LHCN-M2 (cell line): Measurements from ENCODE around the gene B3GAT3. TPM values are rescaled to one million over a fixed set of nuclear protein-coding genes. Genes with fewer than 3 reads are reported as not detected.
"Not testable (repeated sequence)": the region's sequence is repeated elsewhere in the genome, so short reads cannot be mapped to it uniquely, and the experiment has no call there.

ENCODE experiments used
- DNase-seq: peaks from one replicate; pipeline ENCODE4 v3.0.0-alpha.2; 2012; ENCODE audit warnings: low read depth
- total RNA-seq: library from RNA; depleted of rRNA; stranded (reverse); fragments of >200 nt; gene quantifications from 2 replicates; pipeline ENCODE4 v1.2.3, GENCODE V29; 2014

The B3GAT3 gene
- total RNA-seq, 1 experiment from 2014 or later = 74.1 TPM

GRCh38 chr11:62604460-62605120, 17.2 kb downstream of the B3GAT3 start:
- DNase-seq = no peak

GRCh38 chr11:62603776-62604299, 17.9 kb downstream of the B3GAT3 start:
- no peak for DNase-seq

- no peak for DNase-seq
Measured at GRCh38 chr11:62603072-62603408, 18.7 kb downstream of the B3GAT3 start.

DNA sequence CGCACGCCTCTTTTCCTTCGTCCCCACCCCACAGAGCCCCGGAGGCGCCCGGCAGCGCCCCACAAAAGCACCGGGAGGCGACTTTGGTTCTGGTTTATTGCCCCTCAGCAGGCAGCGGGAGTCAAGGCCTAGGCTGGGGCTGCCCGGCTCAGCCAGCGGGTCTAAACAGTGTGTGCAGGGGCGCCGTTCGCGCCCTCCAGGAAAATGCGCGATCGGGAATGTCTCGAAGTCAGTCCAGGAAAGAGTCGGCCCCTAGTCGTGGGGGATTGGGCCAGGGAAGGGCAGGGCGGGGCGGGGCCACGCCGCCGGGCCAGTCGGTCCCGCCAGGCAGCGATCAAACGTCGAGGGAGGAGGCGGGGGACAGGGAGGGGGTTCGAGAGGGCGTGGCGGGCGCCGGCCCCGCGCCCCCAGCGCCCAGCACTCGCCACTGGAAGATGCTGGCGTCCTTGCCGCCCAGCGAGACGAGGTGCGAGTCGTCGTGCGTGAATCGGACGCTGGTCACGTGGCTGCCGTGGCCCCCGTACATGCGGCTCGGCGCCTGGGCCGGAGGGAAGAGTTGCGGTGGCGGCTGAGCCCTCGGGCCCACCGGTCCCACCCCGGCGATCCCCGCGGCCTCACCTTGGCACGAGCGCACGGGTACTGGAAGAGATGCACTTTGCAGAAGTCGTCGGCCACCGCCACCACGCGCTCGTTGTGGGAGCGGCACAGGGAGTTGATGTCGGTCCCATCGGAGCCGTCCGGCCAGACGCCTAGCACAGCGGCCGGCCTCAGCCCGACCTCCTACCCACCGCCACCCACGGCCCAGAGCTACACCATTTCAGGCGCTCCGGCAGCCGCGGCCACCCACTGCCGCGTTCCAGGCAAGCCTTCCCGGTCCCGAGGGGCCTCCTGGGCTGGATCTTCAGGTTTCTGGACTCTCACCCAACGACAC, 19.4 kb downstream of the B3GAT3 start:
- DNase-seq = no peak

DNA sequence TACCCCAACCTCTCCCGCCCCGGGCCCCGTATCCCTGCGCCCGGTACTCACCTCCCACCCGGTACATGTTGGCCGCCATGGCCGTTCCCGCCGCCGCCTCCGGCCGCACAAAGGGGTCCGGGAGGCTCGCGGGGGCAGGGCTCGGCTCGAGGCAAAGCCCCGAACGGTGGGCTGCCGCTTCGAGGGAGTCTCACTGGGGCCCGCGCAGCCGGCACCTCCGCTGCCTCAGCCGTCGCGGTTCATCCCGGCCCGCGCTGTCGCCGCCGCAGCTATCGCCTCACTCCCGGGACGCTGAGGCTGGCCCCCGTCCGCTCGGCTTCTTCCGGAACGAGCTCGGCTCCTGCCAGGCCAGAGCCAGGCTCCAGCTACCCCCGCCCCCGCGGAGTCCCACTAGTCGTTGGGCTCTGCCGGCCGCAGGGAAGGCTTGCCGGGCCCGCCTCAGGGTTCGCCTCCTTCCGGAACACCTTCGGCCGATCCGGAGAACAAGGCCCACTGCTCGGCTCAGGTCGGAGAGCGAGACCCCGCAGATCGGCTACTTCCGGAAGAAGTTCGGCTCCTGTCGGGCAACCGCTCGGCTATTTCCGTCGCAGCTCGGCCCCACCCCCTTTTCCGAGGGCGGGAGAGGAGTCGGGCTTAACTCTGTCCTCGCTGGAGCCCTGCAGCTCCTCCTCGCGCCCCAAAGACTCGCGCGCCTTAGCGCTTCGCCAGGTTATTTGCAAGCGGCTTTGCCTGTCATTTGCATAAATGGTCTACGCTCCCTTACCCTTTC, 20.2 kb downstream of the B3GAT3 start, which contains the start of gene MTA2:
TSS of gene MTA2 (minus strand) at position 494 of the 769 bp plus-strand sequence. CDS start at position 79, 415 bp downstream.
- peak; percentile 96 for DNase-seq

- no peak for DNase-seq
Measured at GRCh38 chr11:62601122-62601371, 20.7 kb downstream of the B3GAT3 start.

- no peak for DNase-seq
Measured at GRCh38 chr11:62600367-62601121, 21.2 kb downstream of the B3GAT3 start.

GRCh38 chr11:62599901-62600300, 21.9 kb downstream of the B3GAT3 start:
- no peak for DNase-seq

GRCh38 chr11:62599069-62599696, 22.6 kb downstream of the B3GAT3 start:
- peak; percentile 99 for DNase-seq

DNA sequence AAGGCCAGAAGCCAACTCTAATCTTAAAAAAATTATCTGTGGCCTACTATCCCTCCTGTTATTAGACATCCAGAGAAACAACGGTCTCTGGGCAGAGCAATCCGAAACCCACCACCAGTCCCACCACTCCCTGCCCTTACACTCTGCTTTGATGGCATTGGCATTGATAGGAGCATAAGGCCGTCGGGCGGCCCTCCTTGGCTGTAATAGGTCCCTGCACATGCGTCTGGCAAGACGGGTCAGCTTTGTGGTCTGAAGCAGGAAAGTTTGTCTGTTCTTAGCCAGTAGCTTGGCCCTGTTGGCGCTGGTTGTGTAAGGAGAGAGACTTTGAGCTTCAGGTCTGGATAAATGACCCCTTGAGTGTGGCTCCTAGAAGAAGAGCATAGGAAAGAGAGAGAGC, 26.7 kb downstream of the B3GAT3 start:
- DNase-seq = no peak

DNA sequence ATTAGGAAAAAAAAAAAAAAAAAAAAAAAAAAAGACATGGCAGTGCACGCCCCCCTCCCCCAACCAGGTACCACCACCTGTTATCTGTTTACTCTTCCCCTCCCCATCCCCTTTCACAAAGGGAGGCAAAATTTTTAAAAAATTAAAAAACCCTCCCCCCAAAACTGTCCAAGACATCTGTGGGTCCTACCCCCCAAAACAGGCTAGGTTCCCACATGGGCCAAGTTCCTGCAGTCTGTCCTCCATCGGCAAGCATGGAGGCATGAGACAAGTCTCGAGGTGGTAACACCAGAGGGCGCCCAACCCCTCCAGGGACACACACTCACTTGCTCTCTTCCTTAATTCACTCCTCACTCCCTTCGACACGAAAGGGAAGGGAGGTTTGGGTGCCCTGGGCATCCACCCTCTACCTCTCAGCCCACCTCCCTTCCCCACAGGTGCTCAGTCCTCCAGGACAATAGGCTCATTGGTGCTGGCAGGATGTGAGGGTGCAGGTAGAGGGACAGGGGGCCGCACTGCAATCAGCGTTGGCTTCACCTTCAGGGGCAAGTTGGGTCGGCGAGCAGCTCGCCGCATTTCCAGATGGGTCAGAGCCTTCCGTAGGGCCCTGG, 28.2 kb downstream of the B3GAT3 start:
- peak; percentile 78 for DNase-seq

GRCh38 chr11:62592989-62593421, 28.8 kb downstream of the B3GAT3 start:
- no peak for DNase-seq

GRCh38 chr11:62592146-62592815, 29.5 kb downstream of the B3GAT3 start:
- DNase-seq = no peak

GRCh38 chr11:62591448-62592145, 30.2 kb downstream of the B3GAT3 start, which contains the start of gene TUT1:
TUT1 (minus strand) TSS chr11:62591523; CDS start chr11:62591485, 38 bp downstream.
- peak; percentile 99 for DNase-seq

- DNase-seq = no peak
Measured at GRCh38 chr11:62588966-62589637, 32.7 kb downstream of the B3GAT3 start.

DNA sequence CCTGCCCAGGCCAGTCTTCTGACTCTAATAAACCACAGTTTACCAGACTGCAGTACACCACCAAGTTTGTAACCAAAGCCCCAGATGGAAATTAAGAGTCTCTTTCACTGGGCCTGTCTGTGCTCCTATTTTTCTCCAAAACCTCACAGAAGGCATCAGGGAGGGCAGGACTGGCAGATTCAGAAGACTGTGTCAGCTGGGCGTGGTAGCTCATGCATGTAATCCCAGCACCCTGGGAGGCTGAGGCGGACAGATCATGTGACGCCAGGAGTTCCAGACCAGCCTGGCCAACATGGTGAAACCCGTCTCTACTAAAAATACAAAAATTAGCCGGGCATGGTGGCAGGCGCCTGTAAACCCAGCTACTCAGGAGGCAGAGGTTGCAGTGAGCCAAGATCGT, 36.4 kb downstream of the B3GAT3 start:
- DNase-seq = not testable (repeated sequence)

DNA sequence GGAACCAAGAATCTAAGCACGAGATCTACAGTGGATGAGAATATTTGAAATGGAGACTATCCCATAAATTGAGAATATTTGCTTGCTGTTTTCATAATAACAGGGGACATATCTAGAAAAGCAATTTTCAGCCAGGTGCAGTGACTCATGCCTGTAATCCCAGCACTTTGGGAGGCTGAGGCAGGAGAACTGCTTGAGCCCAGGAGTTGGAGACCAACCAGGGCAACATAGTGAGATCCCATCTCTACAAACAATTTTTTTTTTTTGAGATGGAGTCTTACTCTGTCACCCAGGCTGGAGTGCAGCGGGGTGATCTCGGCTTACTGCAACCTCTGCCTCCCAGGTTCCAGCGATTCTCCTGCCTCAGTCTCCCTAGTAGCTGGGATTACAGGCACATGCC, 40.1 kb downstream of the B3GAT3 start:
- not testable (repeated sequence) for DNase-seq

GRCh38 chr11:62580959-62581715, 40.6 kb downstream of the B3GAT3 start:
- DNase-seq = no peak
